Measurements from ENCODE around the gene ADSS1.
"Not testable (repeated sequence)": the region's sequence is repeated elsewhere in the genome, so short reads cannot be mapped to it uniquely, and the experiment has no call there.

The ADSS1 gene

GRCh38 chr14:104717137-104717536, 6.9 kb upstream of the ADSS1 start:
- DNase-seq (ENCODE audit: low read depth in 2 of 2): no peak

GRCh38 chr14:104717646-104718045, 6.4 kb upstream of the ADSS1 start:
- DNase-seq (ENCODE audit: low read depth in 2 of 2): no peak

GRCh38 chr14:104718147-104718546, 5.9 kb upstream of the ADSS1 start:
- no peak for DNase-seq (ENCODE audit: low read depth in 2 of 2)

GRCh38 chr14:104718871-104719270, 5.2 kb upstream of the ADSS1 start:
- no peak for DNase-seq (ENCODE audit: low read depth in 2 of 2)

GRCh38 chr14:104719343-104719742, 4.7 kb upstream of the ADSS1 start:
- DNase-seq (ENCODE audit: low read depth in 2 of 2): no peak

- no peak for DNase-seq (ENCODE audit: low read depth in 2 of 2)
These were observed 2.3 kb upstream of the ADSS1 start for GRCh38 chr14:104721505-104722431.

GRCh38 chr14:104722938-104723650, 935 bp upstream of the ADSS1 start:
- DNase-seq (ENCODE audit: low read depth in 2 of 2): no peak

- no peak for DNase-seq (ENCODE audit: low read depth in 2 of 2)
These were observed 465 bp downstream of the ADSS1 start for GRCh38 chr14:104724407-104724980.

- no peak for DNase-seq (ENCODE audit: low read depth in 2 of 2)
These were observed 1.1 kb downstream of the ADSS1 start for GRCh38 chr14:104724981-104725771.

- no peak for DNase-seq (ENCODE audit: low read depth in 2 of 2)
These were observed 1.9 kb downstream of the ADSS1 start for GRCh38 chr14:104725772-104726548.

GRCh38 chr14:104726600-104727451, 2.8 kb downstream of the ADSS1 start:
- no peak for DNase-seq (ENCODE audit: low read depth in 2 of 2)

- DNase-seq (ENCODE audit: low read depth in 2 of 2): no peak
These were observed 4.6 kb downstream of the ADSS1 start for GRCh38 chr14:104728631-104729030.

GRCh38 chr14:104729176-104729834, 5.3 kb downstream of the ADSS1 start:
- DNase-seq (ENCODE audit: low read depth in 2 of 2): not testable (repeated sequence)

- DNase-seq (ENCODE audit: low read depth in 2 of 2): no peak
These were observed 5.8 kb downstream of the ADSS1 start for GRCh38 chr14:104729835-104730181.

GRCh38 chr14:104730487-104730886, 6.5 kb downstream of the ADSS1 start:
- no peak for DNase-seq (ENCODE audit: low read depth in 2 of 2)

- DNase-seq (ENCODE audit: low read depth in 2 of 2): no peak
These were observed 7.6 kb downstream of the ADSS1 start for GRCh38 chr14:104731320-104732294.

- no peak for DNase-seq (ENCODE audit: low read depth in 2 of 2)
These were observed 8.4 kb downstream of the ADSS1 start for GRCh38 chr14:104732355-104732804.

Data from activated CD4-positive, alpha-beta T cell treated with anti-CD3 and anti-CD28 coated beads for 24 hours (primary cell).